Measurements from ENCODE around the gene LIN7B. TPM values are rescaled to one million over a fixed set of nuclear protein-coding genes. Genes with fewer than 3 reads are reported as not detected.

LIN7B gene
- total and polyA plus RNA-seq, 2 of the 13 experiments (the other 11 are each of a cell fraction or from before 2014, with no cell fraction given): 5.3 to 7.6 TPM

GRCh38 chr19:49150106-49150943 is 36.2 kb downstream of the LIN7B start (continued):
- TF ChIP-seq SCMH1 (CRISPR knock-in tag; IDR thresholded peaks at IDR 0.05; ENCODE audit: borderline replicate concordance) (no peak), ZNF605 (CRISPR knock-in tag; IDR thresholded peaks at IDR 0.05) (peak; percentile 50; the same call in 1 of the 2 replicates), NBN (conservative IDR thresholded peaks at IDR 0.05) (no peak), SOX13 (IDR thresholded peaks at IDR 0.05) (no peak), SOX13 (CRISPR knock-in tag; conservative IDR thresholded peaks at IDR 0.05 in 1 of 2, IDR thresholded peaks at IDR 0.05 in 1 of 2) (no peak), KLF13 (CRISPR knock-in tag; IDR thresholded peaks at IDR 0.05) (no peak), CEBPG (CRISPR knock-in tag; IDR thresholded peaks at IDR 0.05) (0 out of 2 replicates have a peak, but pooled peaks have one; percentile 15), NFRKB (IDR thresholded peaks at IDR 0.05) (no peak), KAT2B (IDR thresholded peaks at IDR 0.05; ENCODE audit: borderline replicate concordance, low read depth, low read length) (no peak), REST (IDR thresholded peaks at IDR 0.05; ENCODE audit: borderline replicate concordance in 1 of 2, low read depth in 1 of 2, low read length in 2 of 2) (no peak; a peak in 1 of 4 replicates), NR2F6 (IDR thresholded peaks at IDR 0.05) (no peak), NR2F6 (CRISPR knock-in tag; IDR thresholded peaks at IDR 0.05) (0 out of 2 replicates have a peak, but pooled peaks have one; percentile 24), XBP1 (CRISPR knock-in tag; IDR thresholded peaks at IDR 0.05) (no peak), IRF1 (CRISPR knock-in tag; IDR thresholded peaks at IDR 0.05; ENCODE audit: low read depth) (0 out of 2 replicates have a peak, but pooled peaks have one; percentile 76), HCFC1 (IDR thresholded peaks at IDR 0.05; ENCODE audit: low read depth, low read length) (no peak), CREB3 (CRISPR knock-in tag; IDR thresholded peaks at IDR 0.05) (no peak), ZNF546 (CRISPR knock-in tag; conservative IDR thresholded peaks at IDR 0.05) (0 out of 2 replicates have a peak, but pooled peaks have one; percentile 27), ZNF414 (CRISPR knock-in tag; IDR thresholded peaks at IDR 0.05) (peak; percentile 66; the same call in 1 of the 2 replicates), ZNF33A (CRISPR knock-in tag; IDR thresholded peaks at IDR 0.05; ENCODE audit: borderline replicate concordance) (no peak), BCL6 (CRISPR knock-in tag; IDR thresholded peaks at IDR 0.05) (no peak), RNF219 (CRISPR knock-in tag; IDR thresholded peaks at IDR 0.05) (no peak), ZKSCAN5 (CRISPR knock-in tag; IDR thresholded peaks at IDR 0.05) (no peak), CCDC6 (CRISPR knock-in tag; IDR thresholded peaks at IDR 0.05) (no peak)

Measured in HepG2 (cell line).